BLaER1 treated with 17β-estradiol and CSF1 and Interleukin-3, amounts not matched to agents 10 nM and 100 nM (cell line): Measurements from ENCODE around the gene CCDC54.
"Not testable (repeated sequence)": the region's sequence is repeated elsewhere in the genome, so short reads cannot be mapped to it uniquely, and the experiment has no call there.

ENCODE experiments used
- H3K27ac ChIP-seq, 11 experiments: shearing (Covaris generic); formaldehyde crosslinking; 2 replicates each; pipeline ENCODE4 v1.8.1; 2022
- H3K27me3 ChIP-seq, 11 experiments: shearing (Covaris generic); formaldehyde crosslinking; 2 replicates each; pipeline ENCODE4 v1.8.1; 2022
- H3K36me3 ChIP-seq, 11 experiments: shearing (Covaris generic); formaldehyde crosslinking; 2 replicates each; pipeline ENCODE4 v1.8.1; 2022
- H3K4me1 ChIP-seq, 10 experiments: shearing (Covaris generic); formaldehyde crosslinking; 2 replicates each; pipeline ENCODE4 v1.8.1; 2022
- H3K4me2 ChIP-seq, 11 experiments: shearing (Covaris generic); formaldehyde crosslinking; 2 replicates each; pipeline ENCODE4 v1.8.1; 2022
- H3K4me3 ChIP-seq, 10 experiments: shearing (Covaris generic); formaldehyde crosslinking; 2 replicates each; pipeline ENCODE4 v1.8.1; 2022
- H3K9ac ChIP-seq, 11 experiments: shearing (Covaris generic); formaldehyde crosslinking; 2 replicates each; pipeline ENCODE4 v1.8.1; 2022
- H3K9me3 ChIP-seq, 11 experiments: shearing (Covaris generic); formaldehyde crosslinking; replicated peaks in 1 of 11; 2 replicates each; pipeline ENCODE4 v1.8.1; 2022
- H4K20me1 ChIP-seq, 11 experiments: shearing (Covaris generic); formaldehyde crosslinking; 2 replicates each; pipeline ENCODE4 v1.8.1; 2022
- Cebpa-rat ChIP-seq, 11 experiments: shearing (Covaris generic); IDR thresholded peaks; 2 replicates each; pipeline ENCODE4 v1.8.1; 2022

CCDC54 gene

GRCh38 chr3:107377151-107377550, at the start of gene CCDC54:
Gene CCDC54 (plus strand): TSS chr3:107377439. CDS start chr3:107377588, 149 bp downstream.
- Histone ChIP-seq H4K20me1 (no peaks in the 10 kb centered on the region), H3K9ac (no peak within 1 kb of the TSS), H3K27ac (no peak within 1 kb of the TSS), H3K36me3 (no peaks in the 10 kb centered on the region), H3K4me2 (no peak within 1 kb of the TSS), H3K4me3 (no peak within 1 kb of the TSS), H3K9me3 (no peaks in the 10 kb centered on the region), H3K4me1 (no peaks in the 10 kb centered on the region), H3K27me3 (no peaks in the 10 kb centered on the region)
- TF ChIP-seq Cebpa-rat (IDR thresholded peaks at IDR 0.05): no peak

- TF ChIP-seq Cebpa-rat (IDR thresholded peaks at IDR 0.05): no peak
- H3K4me3 ChIP-seq: no peak overlapping the region
These were observed 49.2 kb upstream of the CCDC54 start for GRCh38 chr3:107328069-107328468.

GRCh38 chr3:107329088-107329487, 48.2 kb upstream of the CCDC54 start:
- Histone ChIP-seq H3K9me3 (peaks cover 0 to 4% (median 0%) of the 10 kb centered on the region in 11 experiments; a peak in 1 of 22 replicates), H3K27me3 (no peaks in the 10 kb centered on the region), H3K27ac (no peak overlapping the region), H3K36me3 (no peaks in the 10 kb centered on the region), H3K9ac (no peak overlapping the region), H3K4me3 (no peak overlapping the region), H4K20me1 (no peaks in the 10 kb centered on the region), H3K4me1 (no peaks in the 10 kb centered on the region), H3K4me2 (no peak overlapping the region)
- TF ChIP-seq Cebpa-rat (IDR thresholded peaks at IDR 0.05): no peak

More at GRCh38 chr3:107328069-107328468, 49.2 kb upstream of the CCDC54 start:
- Histone ChIP-seq H3K27ac (no peak overlapping the region), H3K4me2 (no peak overlapping the region; a peak in 1 of 22 replicates), H3K4me1 (no peaks in the 10 kb centered on the region), H4K20me1 (no peaks in the 10 kb centered on the region), H3K27me3 (no peaks in the 10 kb centered on the region), H3K9me3 (peaks cover 0 to 2% (median 0%) of the 10 kb centered on the region in 11 experiments; a peak in 1 of 22 replicates), H3K36me3 (no peaks in the 10 kb centered on the region), H3K9ac (no peak overlapping the region)

GRCh38 chr3:107339690-107340089, 37.5 kb upstream of the CCDC54 start:
- not testable (repeated sequence) for H3K4me1 ChIP-seq, H3K27me3 ChIP-seq, H3K36me3 ChIP-seq, H3K4me2 ChIP-seq, H3K27ac ChIP-seq, H4K20me1 ChIP-seq, H3K4me3 ChIP-seq, H3K9ac ChIP-seq, H3K9me3 ChIP-seq

- no peak for TF ChIP-seq Cebpa-rat (IDR thresholded peaks at IDR 0.05)
- no peaks in the 10 kb centered on the region for H3K36me3 ChIP-seq
- no peak overlapping the region for H3K9ac ChIP-seq
- peaks cover 0 to 5% (median 0%) of the 10 kb centered on the region in 10 experiments; a peak in 2 of 20 replicates for H3K4me1 ChIP-seq
- no peaks in the 10 kb centered on the region for H4K20me1 ChIP-seq
- no peaks in the 10 kb centered on the region for H3K9me3 ChIP-seq
- H3K27me3 ChIP-seq: no peaks in the 10 kb centered on the region
- no peak overlapping the region for H3K27ac ChIP-seq
- H3K4me2 ChIP-seq: no peak overlapping the region
- no peak overlapping the region for H3K4me3 ChIP-seq
These were observed 32.5 kb upstream of the CCDC54 start for GRCh38 chr3:107344722-107345121.

- TF ChIP-seq Cebpa-rat (IDR thresholded peaks at IDR 0.05): no peak
- no peaks in the 10 kb centered on the region for H4K20me1 ChIP-seq
- no peaks in the 10 kb centered on the region for H3K27me3 ChIP-seq
These were observed 31.3 kb upstream of the CCDC54 start for GRCh38 chr3:107345822-107346405.

GRCh38 chr3:107346564-107346963, 30.7 kb upstream of the CCDC54 start:
- Histone ChIP-seq H3K9ac (no peak overlapping the region), H3K4me3 (no peak overlapping the region), H3K4me2 (no peak overlapping the region), H3K36me3 (no peaks in the 10 kb centered on the region), H4K20me1 (no peaks in the 10 kb centered on the region), H3K4me1 (peaks cover 0 to 5% (median 0%) of the 10 kb centered on the region in 10 experiments; a peak in 2 of 20 replicates), H3K27ac (no peak overlapping the region), H3K27me3 (no peaks in the 10 kb centered on the region), H3K9me3 (no peaks in the 10 kb centered on the region)
- TF ChIP-seq Cebpa-rat (IDR thresholded peaks at IDR 0.05): no peak

More at GRCh38 chr3:107345822-107346405, 31.3 kb upstream of the CCDC54 start:
- H3K4me2 ChIP-seq: no peak overlapping the region
- H3K36me3 ChIP-seq: no peaks in the 10 kb centered on the region
- H3K4me1 ChIP-seq: peaks cover 0 to 5% (median 0%) of the 10 kb centered on the region in 10 experiments; a peak in 2 of 20 replicates
- no peak overlapping the region for H3K4me3 ChIP-seq
- H3K9ac ChIP-seq: no peak overlapping the region
- no peaks in the 10 kb centered on the region for H3K9me3 ChIP-seq
- no peak overlapping the region for H3K27ac ChIP-seq

- Histone ChIP-seq H3K27me3 (no peaks in the 10 kb centered on the region), H3K9me3 (no peaks in the 10 kb centered on the region)
These were observed 29.5 kb upstream of the CCDC54 start for GRCh38 chr3:107347751-107348150.

GRCh38 chr3:107356706-107357105, 20.5 kb upstream of the CCDC54 start:
- H3K36me3 ChIP-seq: no peaks in the 10 kb centered on the region
- no peak overlapping the region for H3K4me3 ChIP-seq
- no peaks in the 10 kb centered on the region for H3K4me1 ChIP-seq
- no peak overlapping the region for H3K9ac ChIP-seq
- H4K20me1 ChIP-seq: no peaks in the 10 kb centered on the region
- 0 out of 22 replicates have a peak, but pooled peaks cover 0 to 9% (median 0%) of the 10 kb centered on the region in 11 experiments for H3K9me3 ChIP-seq
- H3K27ac ChIP-seq: no peak overlapping the region
- no peaks in the 10 kb centered on the region for H3K27me3 ChIP-seq
- no peak overlapping the region for H3K4me2 ChIP-seq
- no peak for TF ChIP-seq Cebpa-rat (IDR thresholded peaks at IDR 0.05)

More at GRCh38 chr3:107347751-107348150, 29.5 kb upstream of the CCDC54 start:
- Histone ChIP-seq H3K4me1 (peaks cover 0 to 5% (median 0%) of the 10 kb centered on the region in 10 experiments; a peak in 2 of 20 replicates), H3K36me3 (no peaks in the 10 kb centered on the region), H3K9ac (no peak overlapping the region), H3K4me2 (no peak overlapping the region), H3K27ac (no peak overlapping the region), H4K20me1 (no peaks in the 10 kb centered on the region), H3K4me3 (no peak overlapping the region)
- TF ChIP-seq Cebpa-rat (IDR thresholded peaks at IDR 0.05): no peak

- Histone ChIP-seq H3K27ac (no peak overlapping the region), H3K4me3 (no peak overlapping the region), H3K4me1 (peaks cover 0 to 6% (median 2%) of the 10 kb centered on the region in 10 experiments; a peak in 11 of 20 replicates), H3K36me3 (no peaks in the 10 kb centered on the region), H4K20me1 (no peaks in the 10 kb centered on the region), H3K27me3 (no peaks in the 10 kb centered on the region), H3K9ac (no peak overlapping the region), H3K4me2 (no peak overlapping the region), H3K9me3 (0 out of 22 replicates have a peak, but pooled peaks cover 0 to 9% (median 0%) of the 10 kb centered on the region in 11 experiments)
- TF ChIP-seq Cebpa-rat (IDR thresholded peaks at IDR 0.05): no peak
These were observed 15.6 kb upstream of the CCDC54 start for GRCh38 chr3:107361633-107362032.
